GM12872 (cell line): Measurements from ENCODE around the gene SMARCD2.
A peak's percentile ranks its signal among the peaks of the same experiment; 100 is the strongest.

ENCODE experiments used
- TF ChIP-seq, protein P1 (sequence below): IDR thresholded peaks from 3 replicates; pipeline ENCODE4 v1.5.1; 2011; ENCODE audit warnings: low read depth, mild to moderate bottlenecking, low read length, moderate library complexity; ENCODE audit not compliant: insufficient read depth

The SMARCD2 gene

DNA sequence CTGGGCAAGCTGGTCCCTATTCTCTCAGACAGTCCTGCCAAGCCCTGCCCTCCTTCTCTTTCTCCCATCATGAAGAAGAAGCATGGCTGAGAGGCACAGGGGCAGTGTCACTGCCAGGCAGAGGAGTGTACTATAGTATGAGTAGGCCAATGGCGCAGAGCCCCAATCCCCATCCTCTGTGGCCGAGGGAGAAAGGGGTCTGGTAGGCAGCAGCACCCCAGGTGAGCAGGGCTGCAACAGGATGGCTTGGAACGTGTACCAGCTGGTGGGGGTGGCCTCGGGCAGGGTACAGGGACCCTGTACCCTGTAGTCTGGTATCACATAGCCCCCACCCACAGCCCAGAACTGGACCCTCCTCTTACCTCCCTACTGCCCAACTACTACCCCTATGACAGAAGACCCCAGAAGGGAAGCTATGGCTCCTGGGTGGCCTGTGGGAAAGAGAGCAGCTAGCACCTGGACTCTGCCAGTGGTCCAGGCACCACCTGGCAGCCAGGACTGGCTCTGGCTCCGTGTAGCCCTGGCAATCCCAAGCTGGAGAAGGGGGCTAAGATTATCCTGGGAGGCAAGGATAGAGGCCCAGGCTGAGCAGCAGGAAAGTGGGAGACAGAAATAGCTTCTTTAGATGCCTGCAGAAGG is 4.4 kb downstream of the SMARCD2 start:
- TF ChIP-seq, protein P1, sequence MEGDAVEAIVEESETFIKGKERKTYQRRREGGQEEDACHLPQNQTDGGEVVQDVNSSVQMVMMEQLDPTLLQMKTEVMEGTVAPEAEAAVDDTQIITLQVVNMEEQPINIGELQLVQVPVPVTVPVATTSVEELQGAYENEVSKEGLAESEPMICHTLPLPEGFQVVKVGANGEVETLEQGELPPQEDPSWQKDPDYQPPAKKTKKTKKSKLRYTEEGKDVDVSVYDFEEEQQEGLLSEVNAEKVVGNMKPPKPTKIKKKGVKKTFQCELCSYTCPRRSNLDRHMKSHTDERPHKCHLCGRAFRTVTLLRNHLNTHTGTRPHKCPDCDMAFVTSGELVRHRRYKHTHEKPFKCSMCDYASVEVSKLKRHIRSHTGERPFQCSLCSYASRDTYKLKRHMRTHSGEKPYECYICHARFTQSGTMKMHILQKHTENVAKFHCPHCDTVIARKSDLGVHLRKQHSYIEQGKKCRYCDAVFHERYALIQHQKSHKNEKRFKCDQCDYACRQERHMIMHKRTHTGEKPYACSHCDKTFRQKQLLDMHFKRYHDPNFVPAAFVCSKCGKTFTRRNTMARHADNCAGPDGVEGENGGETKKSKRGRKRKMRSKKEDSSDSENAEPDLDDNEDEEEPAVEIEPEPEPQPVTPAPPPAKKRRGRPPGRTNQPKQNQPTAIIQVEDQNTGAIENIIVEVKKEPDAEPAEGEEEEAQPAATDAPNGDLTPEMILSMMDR: no peak

- TF ChIP-seq, protein P1: no peak
These were observed 5.0 kb downstream of the SMARCD2 start for GRCh38 chr17:63837480-63837879.

DNA sequence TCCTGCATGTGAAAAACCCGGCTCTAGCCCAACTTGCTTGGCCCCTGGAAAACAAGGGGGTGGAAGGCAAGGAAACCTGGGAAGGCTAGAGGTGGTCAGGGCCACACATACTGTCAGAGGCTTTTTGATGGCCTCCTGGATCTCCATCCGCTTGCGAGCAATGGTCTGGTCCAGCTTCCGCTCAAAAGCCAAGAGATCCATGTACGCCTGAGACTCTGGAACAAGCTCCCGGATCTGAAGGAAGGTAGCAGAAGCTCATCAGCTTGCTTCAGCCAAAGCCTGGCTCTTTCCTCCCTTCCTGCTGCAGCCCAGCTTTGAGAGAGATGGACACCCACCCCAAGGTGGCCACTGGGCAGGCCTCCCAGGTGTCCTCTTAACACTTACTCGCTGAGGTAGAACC is 5.7 kb downstream of the SMARCD2 start:
- TF ChIP-seq, protein P1: no peak

DNA sequence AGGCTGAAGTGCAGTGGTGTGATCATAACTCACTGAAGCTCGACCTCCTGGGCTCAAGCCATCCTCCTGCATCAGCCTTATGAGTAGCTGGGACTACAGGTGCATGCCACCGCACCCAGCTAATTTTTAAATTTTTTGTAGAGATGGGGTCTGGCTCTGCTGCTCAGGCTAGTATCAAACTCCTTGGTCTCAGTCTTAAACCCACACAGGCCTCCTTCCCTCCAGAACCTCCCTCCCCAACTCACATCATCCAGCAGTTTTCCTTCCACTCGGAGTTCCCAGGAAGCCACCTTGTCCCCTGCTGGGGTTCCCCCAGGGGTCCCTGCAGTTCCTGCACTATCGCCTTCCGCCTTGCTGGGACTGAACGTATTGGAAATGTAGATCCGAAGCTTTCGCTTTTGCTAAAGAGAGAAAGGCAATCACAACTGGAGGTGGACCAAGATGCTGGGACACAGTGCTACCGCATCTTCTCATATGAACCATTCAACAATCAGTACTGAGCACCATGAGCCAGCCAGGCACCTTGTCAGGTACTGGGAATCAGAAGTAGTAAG is 7.2 kb downstream of the SMARCD2 start:
- TF ChIP-seq, protein P1: no peak

GRCh38 chr17:63834431-63835166 is 7.9 kb downstream of the SMARCD2 start:
- TF ChIP-seq, protein P1: peak; percentile 73

- TF ChIP-seq, protein P1: no peak
These were observed 8.6 kb downstream of the SMARCD2 start for GRCh38 chr17:63833741-63834373.

DNA sequence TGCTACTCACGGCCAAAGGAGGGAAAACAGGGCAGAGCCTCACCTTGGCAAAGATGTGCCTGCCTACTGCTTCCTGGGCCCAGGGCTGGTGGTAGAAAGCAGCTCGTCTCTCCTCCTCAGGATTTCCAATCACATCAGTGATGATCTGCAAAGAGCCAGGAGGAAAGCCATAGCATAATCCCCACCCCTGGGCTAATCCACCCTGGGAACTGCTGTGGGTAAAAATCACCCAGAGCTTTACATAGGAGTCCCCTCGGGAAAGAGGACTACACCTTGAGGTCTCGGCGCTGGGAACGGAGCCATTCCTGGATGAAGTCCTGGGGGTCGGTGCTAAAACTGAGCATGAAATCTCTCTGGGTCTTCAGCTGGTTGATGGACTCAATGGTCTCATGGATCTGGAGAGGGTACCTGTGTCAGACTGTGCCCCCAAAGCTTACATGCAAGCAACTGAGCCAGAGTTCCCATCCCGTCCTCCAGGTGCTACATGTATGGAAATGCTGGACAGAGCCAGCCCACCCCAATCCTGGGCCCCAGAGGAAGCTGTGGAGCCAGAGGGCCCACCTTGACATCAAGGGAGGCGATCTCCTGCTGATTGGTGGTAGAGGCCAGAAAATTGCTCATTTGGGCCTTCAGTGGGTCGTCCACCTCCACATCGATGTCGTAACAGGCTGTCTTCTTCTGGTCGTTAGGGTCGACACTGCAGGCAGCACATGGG is 9.3 kb downstream of the SMARCD2 start:
- TF ChIP-seq, protein P1: no peak
